SK-N-SH (cell line): ENCODE results near the gene AQP5. TPM values are rescaled to one million over a fixed set of nuclear protein-coding genes. Genes with fewer than 3 reads are reported as not detected.
A peak's percentile ranks its signal among the peaks of the same experiment; 100 is the strongest.

Experiments used
- CTCF ChIA-PET: fragments of 300-600, 350-600 bp; formaldehyde crosslinking; extraction: SDS; loops from one replicate; lab custom pipeline; 2021; lab: Yijun Ruan, JAX
- POLR2A ChIA-PET: fragments of 350-600 bp; sonication (Branson Sonifier 250); formaldehyde crosslinking; extraction: SDS; loops from one replicate; lab custom pipeline; 2020; ENCODE audit warnings: antibody characterized with exemption, inconsistent platforms; lab: Yijun Ruan, JAX
- DNase-seq: peaks from one replicate; pipeline ENCODE4 v3.0.0; 2012
- H2AFZ ChIP-seq: fragments of 200-600 bp; sonication (generic); 2 replicates; pipeline ENCODE4 v1.8.1; 2016; ENCODE audit warnings: antibody characterized with exemption, mild to moderate bottlenecking, low read depth
- H3F3A ChIP-seq: fragments of 200-600 bp; sonication (generic); replicated peaks from 2 replicates; pipeline ENCODE3; 2016; ENCODE audit warnings: antibody characterized with exemption, mild to moderate bottlenecking; ENCODE audit not compliant: insufficient read depth
- H3K27ac ChIP-seq, 2 experiments: fragments of 200-500 bp in 1 of 2; fragments of 200-600 bp in 1 of 2; sonication (Bioruptor generic) in 1 of 2; sonication (generic), shearing (Covaris generic) in 1 of 2; 2 replicates each; pipeline versions ENCODE4 v1.5.1 to v1.6.1; 2014 to 2016; ENCODE audit warnings: low read depth in 2 of 2, inconsistent platforms in 1 of 2, low read length in 1 of 2, mild to moderate bottlenecking in 1 of 2, mixed read lengths in 1 of 2
- H3K27me3 ChIP-seq: fragments of 200-600 bp; sonication (generic), shearing (Covaris generic); 2 replicates; pipeline ENCODE4 v1.6.1; 2016; ENCODE audit warnings: mixed run types; ENCODE audit not compliant: insufficient read depth
- H3K36me3 ChIP-seq, 2 experiments: fragments of 200-500 bp in 1 of 2; fragments of 200-600 bp in 1 of 2; sonication (Bioruptor generic) in 1 of 2; sonication (generic) in 1 of 2; replicated peaks in 1 of 2; 2 replicates each; pipeline versions ENCODE3 to v1.5.1; 2014 to 2016; ENCODE audit warnings: low read length in 1 of 2, mild to moderate bottlenecking in 1 of 2; ENCODE audit not compliant: insufficient read depth in 2 of 2, control insufficient read depth in 1 of 2
- H3K4me1 ChIP-seq, 2 experiments: fragments of 200-500 bp in 1 of 2; fragments of 200-600 bp in 1 of 2; sonication (Bioruptor generic) in 1 of 2; sonication (generic), shearing (Covaris generic) in 1 of 2; 2 replicates each; pipeline versions ENCODE4 v1.5.1 to v1.6.1; 2014 to 2016; ENCODE audit warnings: low read depth in 1 of 2, low read length in 1 of 2, mixed run types in 1 of 2; ENCODE audit not compliant: insufficient read depth in 2 of 2, control insufficient read depth in 1 of 2
- H3K4me2 ChIP-seq: fragments of 200-600 bp; sonication (generic), shearing (Covaris generic); 2 replicates; pipeline ENCODE4 v1.6.1; 2017; ENCODE audit warnings: mixed run types
- H3K4me3 ChIP-seq, 2 experiments: fragments of 200-500 bp in 1 of 2; fragments of 200-600 bp in 1 of 2; sonication (Bioruptor generic) in 1 of 2; sonication (generic), shearing (Covaris generic) in 1 of 2; 2 replicates each; pipeline versions ENCODE4 v1.5.1 to v1.8.1; 2014 to 2016; ENCODE audit warnings: low read depth in 2 of 2, inconsistent platforms in 1 of 2, low read length in 1 of 2, mild to moderate bottlenecking in 1 of 2, mixed read lengths in 1 of 2, moderate library complexity in 1 of 2
- H3K79me2 ChIP-seq: fragments of 200-600 bp; sonication (generic); 2 replicates; pipeline ENCODE4 v1.8.1; 2017; ENCODE audit warnings: mild to moderate bottlenecking; ENCODE audit not compliant: insufficient read depth
- H3K9ac ChIP-seq: fragments of 200-600 bp; sonication (generic); 2 replicates; pipeline ENCODE4 v1.6.1; 2017; ENCODE audit warnings: mixed run types
- H3K9me2 ChIP-seq: fragments of 200-600 bp; sonication (generic); 2 replicates; pipeline ENCODE4 v1.6.1; 2017; ENCODE audit warnings: mixed run types
- H3K9me3 ChIP-seq: fragments of 200-600 bp; sonication (generic); 2 replicates; pipeline ENCODE4 v1.6.1; 2017; ENCODE audit warnings: mixed run types, mild to moderate bottlenecking, moderate library complexity
- H4K20me1 ChIP-seq: fragments of 200-600 bp; sonication (generic); 2 replicates; pipeline ENCODE4 v1.6.1; 2017; ENCODE audit warnings: mild to moderate bottlenecking, mixed run types; ENCODE audit not compliant: insufficient read depth
- ELF1 ChIP-seq: IDR thresholded peaks from 2 replicates; pipeline ENCODE4 v1.4.0; 2012
- EP300 ChIP-seq, 2 experiments: IDR thresholded peaks; 2 replicates each; pipeline versions ENCODE4 v1.4.0 to v1.6.1; 2012; ENCODE audit warnings: borderline replicate concordance in 1 of 2, low read depth in 1 of 2, low read length in 1 of 2
- EZH2phosphoT487 ChIP-seq: fragments of 200-600 bp; sonication (generic); IDR thresholded peaks from 2 replicates; pipeline ENCODE4 v1.6.1; 2017; ENCODE audit warnings: low read depth, mixed run types, mild to moderate bottlenecking, antibody characterized with exemption, moderate library complexity, borderline replicate concordance
- GABPA ChIP-seq: IDR thresholded peaks from 2 replicates; pipeline ENCODE4 v1.4.0; 2012; ENCODE audit warnings: low read depth, mild to moderate bottlenecking
- IRF3 ChIP-seq: fragments of 150-350 bp; IDR thresholded peaks from 2 replicates; pipeline ENCODE4 v1.6.1; 2016; ENCODE audit warnings: mild to moderate bottlenecking, low read depth, low read length
- MAX ChIP-seq: IDR thresholded peaks from 2 replicates; pipeline ENCODE4 v1.4.0; 2012; ENCODE audit warnings: low read depth
- MEF2A ChIP-seq: IDR thresholded peaks from 2 replicates; pipeline ENCODE4 v1.4.0; 2012; ENCODE audit warnings: low read depth, borderline replicate concordance
- MXI1 ChIP-seq: IDR thresholded peaks from 2 replicates; pipeline ENCODE4 v1.6.1; 2012; ENCODE audit warnings: mild to moderate bottlenecking, low read depth, low read length, improper control_type of control experiment
- NFIC ChIP-seq: IDR thresholded peaks from 2 replicates; pipeline ENCODE4 v1.4.0; 2012; ENCODE audit warnings: borderline replicate concordance
- PBX3 ChIP-seq: IDR thresholded peaks from 2 replicates; pipeline ENCODE4; 2012
- RAD21 ChIP-seq: IDR thresholded peaks from 2 replicates; pipeline ENCODE4 v1.6.1; 2012; ENCODE audit warnings: mild to moderate bottlenecking, low read length
- RCOR1 ChIP-seq: fragments of 150-350 bp; IDR thresholded peaks from 2 replicates; pipeline ENCODE4 v1.6.1; 2017; ENCODE audit warnings: antibody characterized with exemption, low read length
- RFX5 ChIP-seq: IDR thresholded peaks from 2 replicates; pipeline ENCODE4 v1.6.1; 2012; ENCODE audit warnings: mild to moderate bottlenecking, improper control_type of control experiment, low read length
- RXRA ChIP-seq: IDR thresholded peaks from 2 replicates; pipeline ENCODE4 v1.4.0; 2012; ENCODE audit warnings: low read depth, mild to moderate bottlenecking, borderline replicate concordance
- SIN3A ChIP-seq: IDR thresholded peaks from 2 replicates; pipeline ENCODE4 v1.6.1; 2012; ENCODE audit warnings: low read depth, mild to moderate bottlenecking, low read length, moderate library complexity, borderline replicate concordance
- SMC3 ChIP-seq: IDR thresholded peaks from 2 replicates; pipeline ENCODE4 v1.6.1; 2012; ENCODE audit warnings: low read depth, low read length, improper control_type of control experiment
- TEAD4 ChIP-seq: IDR thresholded peaks from 2 replicates; pipeline ENCODE4 v1.4.0; 2012; ENCODE audit warnings: mild to moderate bottlenecking, borderline replicate concordance; ENCODE audit not compliant: insufficient read depth
- ZBTB33 ChIP-seq: IDR thresholded peaks from 2 replicates; pipeline ENCODE4 v1.4.0; 2012; ENCODE audit warnings: low read depth, borderline replicate concordance
- WGBS: methylation state at CpG from one replicate; pipeline ENCODE4 v1.1.6; 2017; ENCODE audit warnings: low lambda C conversion rate; 5-methylcytosine and 5-hydroxymethylcytosine counted together
- polyA plus RNA-seq, 3 experiments: library from polyadenylated mRNA; depleted of rRNA; stranded (reverse); fragments of >200 nt; gene quantifications; 2 replicates each; pipeline ENCODE4 v1.2.3, GENCODE V29; 2012

AQP5 gene
- polyA plus RNA-seq, 1 of the 3 experiments (the other 2 are of a cell fraction): 0.10 TPM

- TF ChIP-seq MAX: peak; percentile 70; the same call in 1 of the 2 replicates
- TF ChIP-seq MXI1: peak; percentile 57; the same call in 1 of the 2 replicates
- no peak for TF ChIP-seq EZH2phosphoT487
- peak; percentile 84 for TF ChIP-seq PBX3
- peak; percentile 10; the same call in 1 of the 2 replicates for TF ChIP-seq RCOR1
- no peak for TF ChIP-seq GABPA
- no peak; the same call in 1 of the 2 replicates for TF ChIP-seq SIN3A
- no peak for TF ChIP-seq MEF2A
- TF ChIP-seq ZBTB33: no peak
- peak; percentile 70 for TF ChIP-seq SMC3
- peak; percentile 28; the same call in 1 of the 2 replicates for TF ChIP-seq NFIC
- peak; percentile 63 for TF ChIP-seq RAD21
- no peak; a peak in 1 of 4 replicates for TF ChIP-seq EP300 (IDR thresholded peaks at IDR 0.05; ENCODE audit: borderline replicate concordance in 1 of 2, low read depth in 1 of 2, low read length in 1 of 2)
- no peak for TF ChIP-seq RFX5
- TF ChIP-seq TEAD4: no peak
- TF ChIP-seq IRF3: no peak
These were observed 16.1 kb upstream of the AQP5 start (continued) for GRCh38 chr12:49945394-49946080.

- Histone ChIP-seq H3F3A (no peaks in the 10 kb centered on the region), H3K36me3 (no peaks in the 10 kb centered on the region), H3K9ac (no peak overlapping the region), H4K20me1 (no peaks in the 10 kb centered on the region), H2AFZ (peak overlapping the region; percentile 87; the same call in 1 of the 2 replicates), H3K79me2 (no peaks in the 10 kb centered on the region), H3K4me3 (no peak overlapping the region), H3K9me2 (no peaks in the 10 kb centered on the region), H3K4me2 (no peak overlapping the region), H3K27me3 (no peaks in the 10 kb centered on the region), H3K4me1 (peaks cover 0 to 20% of the 10 kb centered on the region in 2 experiments; a peak in 1 of 4 replicates), H3K9me3 (no peaks in the 10 kb centered on the region), H3K27ac (no peak overlapping the region)
- ChIA-PET CTCF (interaction anchor here (0.8 to 6.1 kb wide), 41 partner anchors 9 to 324 kb away, joined by 3 to 101 read pairs (median 7); partner anchors contain the start of genes AQP5, BCDIN3D, COX14 and FAIM2), POLR2A (interaction anchor here (0.8 to 1.8 kb wide), 3 partner anchors 23 to 79 kb away, joined by 3 to 5 read pairs (median 3); no protein-coding TSS in a partner anchor)
- no peak for DNase-seq
- TF ChIP-seq RXRA (no peak), ELF1 (no peak), RAD21 (no peak), SMC3 (no peak)
- 87% methylated on average over 9 of the region's 9 CpGs for WGBS
These were observed 15.6 kb upstream of the AQP5 start for GRCh38 chr12:49946086-49946485.
